Nephron (organoid): ENCODE data around the gene CD46.
"Not testable (repeated sequence)": the region's sequence is repeated elsewhere in the genome, so short reads cannot be mapped to it uniquely, and the experiment has no call there.

Experiments
- H3K27ac Mint-ChIP-seq, 3 experiments: 2 replicates each; pipeline ENCODE4 v1.8.0; 2020; ENCODE audit warnings: mixed read lengths in 3 of 3, mild to moderate bottlenecking in 2 of 3, moderate library complexity in 1 of 3
- H3K27me3 Mint-ChIP-seq: 2 replicates; pipeline ENCODE4 v1.8.0; 2021; ENCODE audit warnings: low read depth, mild to moderate bottlenecking, moderate library complexity, mixed read lengths
- H3K36me3 Mint-ChIP-seq: 2 replicates; pipeline ENCODE4 v1.8.0; 2020; ENCODE audit warnings: low read depth, mixed read lengths
- H3K4me1 Mint-ChIP-seq: 2 replicates; pipeline ENCODE4 v1.8.0; 2020; ENCODE audit warnings: mixed read lengths
- H3K4me3 Mint-ChIP-seq, 3 experiments: 2 replicates each; pipeline ENCODE4 v1.8.0; 2020; ENCODE audit warnings: mild to moderate bottlenecking in 3 of 3, mixed read lengths in 3 of 3, moderate library complexity in 2 of 3
- H3K9me3 Mint-ChIP-seq: 2 replicates; pipeline ENCODE4 v1.8.0; 2020; ENCODE audit warnings: mixed read lengths
- TF ChIP-seq, protein P1 (sequence below), 3 experiments: fragments of 200-600 bp; sonication (generic); IDR thresholded peaks; one replicate each; pipeline ENCODE4 v1.5.0; 2021; ENCODE audit warnings: antibody characterized with exemption in 3 of 3; ENCODE audit not compliant: unreplicated experiment in 3 of 3

The CD46 gene

DNA sequence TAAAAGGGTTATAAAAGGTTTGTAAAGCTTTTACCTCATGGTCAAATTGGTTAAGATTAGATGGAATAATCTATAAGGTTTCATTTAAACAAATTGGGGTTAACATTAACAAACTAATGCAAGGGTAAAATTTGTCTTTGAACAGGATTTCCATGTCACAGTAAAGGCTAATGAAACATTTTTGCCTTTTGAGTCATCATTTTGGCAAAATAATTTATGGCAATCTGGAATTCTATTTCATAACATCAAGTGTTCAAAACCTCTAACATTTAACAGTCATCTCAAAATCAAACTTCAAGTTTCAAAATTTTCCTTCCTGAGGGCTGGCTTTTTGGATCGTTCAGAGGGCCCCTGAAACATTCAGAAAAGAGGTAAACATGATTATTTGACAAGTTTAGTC is 6.6 kb upstream of the CD46 start:
- Mint-ChIP-seq H3K27me3 (peaks cover 5% of the 10 kb centered on the region), H3K27ac (no peak overlapping the region), H3K4me3 (no peak overlapping the region), H3K9me3 (peaks cover 7% of the 10 kb centered on the region), H3K36me3 (no peaks in the 10 kb centered on the region), H3K4me1 (peaks cover 15% of the 10 kb centered on the region)
- TF ChIP-seq, protein P1, sequence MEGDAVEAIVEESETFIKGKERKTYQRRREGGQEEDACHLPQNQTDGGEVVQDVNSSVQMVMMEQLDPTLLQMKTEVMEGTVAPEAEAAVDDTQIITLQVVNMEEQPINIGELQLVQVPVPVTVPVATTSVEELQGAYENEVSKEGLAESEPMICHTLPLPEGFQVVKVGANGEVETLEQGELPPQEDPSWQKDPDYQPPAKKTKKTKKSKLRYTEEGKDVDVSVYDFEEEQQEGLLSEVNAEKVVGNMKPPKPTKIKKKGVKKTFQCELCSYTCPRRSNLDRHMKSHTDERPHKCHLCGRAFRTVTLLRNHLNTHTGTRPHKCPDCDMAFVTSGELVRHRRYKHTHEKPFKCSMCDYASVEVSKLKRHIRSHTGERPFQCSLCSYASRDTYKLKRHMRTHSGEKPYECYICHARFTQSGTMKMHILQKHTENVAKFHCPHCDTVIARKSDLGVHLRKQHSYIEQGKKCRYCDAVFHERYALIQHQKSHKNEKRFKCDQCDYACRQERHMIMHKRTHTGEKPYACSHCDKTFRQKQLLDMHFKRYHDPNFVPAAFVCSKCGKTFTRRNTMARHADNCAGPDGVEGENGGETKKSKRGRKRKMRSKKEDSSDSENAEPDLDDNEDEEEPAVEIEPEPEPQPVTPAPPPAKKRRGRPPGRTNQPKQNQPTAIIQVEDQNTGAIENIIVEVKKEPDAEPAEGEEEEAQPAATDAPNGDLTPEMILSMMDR (IDR thresholded peaks at IDR 0.05; ENCODE audit: unreplicated experiment in 3 of 3) = no peak

DNA sequence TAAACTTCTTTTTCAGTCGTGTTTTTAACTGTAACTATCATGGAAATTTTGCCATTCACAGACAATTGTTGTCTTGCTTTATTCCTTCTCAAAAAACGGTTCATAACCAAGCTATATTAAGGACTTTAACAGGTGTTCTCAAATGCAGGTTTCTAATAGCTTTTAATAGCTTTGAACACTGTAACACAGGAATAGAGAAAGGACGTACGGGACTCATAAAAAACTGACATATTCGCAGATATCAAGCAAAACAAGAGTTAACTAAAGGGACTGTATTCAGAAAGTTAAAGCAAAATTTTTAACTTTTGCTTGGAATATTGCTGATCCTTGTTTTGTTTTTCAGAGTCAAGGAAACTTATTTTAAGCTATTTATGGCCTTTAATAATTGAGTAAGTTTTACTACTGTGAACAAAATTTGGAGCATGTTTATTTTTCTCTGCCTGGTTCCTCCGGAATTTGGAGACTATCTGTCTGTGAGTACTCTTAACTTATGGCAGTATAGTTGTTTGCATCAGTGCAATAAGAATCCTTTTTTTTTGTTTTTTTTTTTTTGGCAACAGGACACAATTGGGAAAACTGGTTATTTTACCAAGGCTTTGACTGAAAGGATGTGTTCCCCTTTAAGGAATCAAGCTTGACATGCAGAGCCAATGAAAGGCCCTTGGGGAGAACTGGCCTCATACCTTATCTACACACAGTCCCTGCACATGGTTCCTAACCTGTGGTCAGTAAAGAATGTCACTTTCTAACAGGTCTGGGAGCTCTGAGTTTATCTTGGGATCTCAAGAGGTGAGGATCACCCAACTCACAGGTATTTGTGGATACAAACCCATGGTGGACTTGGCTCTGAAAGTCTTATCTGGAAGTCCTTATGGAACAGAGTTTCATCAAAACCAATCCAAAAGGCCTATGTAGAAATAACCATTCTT is 5.8 kb upstream of the CD46 start:
- no peak overlapping the region for H3K4me3 Mint-ChIP-seq
- H3K27ac Mint-ChIP-seq = no peak overlapping the region
- no peaks in the 10 kb centered on the region for H3K36me3 Mint-ChIP-seq
- TF ChIP-seq, protein P1 (IDR thresholded peaks at IDR 0.05; ENCODE audit: unreplicated experiment in 3 of 3) = no peak
- peaks cover 20% of the 10 kb centered on the region for H3K4me1 Mint-ChIP-seq
- H3K9me3 Mint-ChIP-seq = peaks cover 7% of the 10 kb centered on the region
- no peaks in the 10 kb centered on the region for H3K27me3 Mint-ChIP-seq

DNA sequence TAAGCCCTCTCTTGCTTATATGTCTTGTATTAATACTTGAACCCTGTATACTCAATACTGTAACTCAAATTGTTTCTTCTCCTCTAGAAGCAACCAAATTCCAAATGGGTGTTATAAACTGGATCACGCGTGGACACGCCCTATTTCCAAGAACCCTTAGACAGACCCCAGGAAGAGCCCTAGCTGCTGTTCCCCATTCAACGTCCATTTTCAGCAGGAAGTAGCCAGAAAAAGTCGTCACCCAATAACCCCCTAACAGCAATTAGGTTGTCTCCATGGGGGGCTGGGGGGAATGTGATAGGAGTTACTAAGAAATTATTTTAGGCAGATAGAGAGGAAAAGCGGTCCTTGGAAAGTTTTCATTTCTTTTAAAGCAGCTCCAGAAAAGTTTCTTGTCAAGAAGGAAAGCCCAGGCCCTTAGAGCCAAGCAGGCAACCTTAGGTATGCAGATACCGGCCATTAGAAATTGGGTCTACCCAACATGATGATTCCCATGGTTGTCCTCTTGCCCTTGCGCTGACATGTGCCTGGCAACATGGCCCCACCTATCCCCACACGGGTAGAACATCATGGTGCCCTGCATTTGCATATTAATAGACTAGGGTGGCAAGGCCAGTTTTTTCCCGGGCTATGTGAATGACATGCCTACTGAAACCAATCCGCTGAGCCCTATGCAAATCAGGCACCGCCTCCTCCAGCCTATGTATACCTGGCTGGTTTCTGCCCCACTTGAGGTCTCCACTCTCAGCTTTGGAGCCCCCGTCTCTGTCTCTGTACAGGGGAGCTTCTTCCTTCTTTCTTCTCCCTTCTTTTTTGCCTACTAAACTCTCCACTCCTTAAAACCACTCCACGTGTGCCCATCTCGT is 4.0 kb upstream of the CD46 start:
- Mint-ChIP-seq H3K4me1 (peaks cover 33% of the 10 kb centered on the region), H3K27me3 (no peaks in the 10 kb centered on the region), H3K36me3 (no peaks in the 10 kb centered on the region), H3K9me3 (no peaks in the 10 kb centered on the region), H3K27ac (no peak overlapping the region), H3K4me3 (no peak overlapping the region)
- TF ChIP-seq, protein P1 (IDR thresholded peaks at IDR 0.05; ENCODE audit: unreplicated experiment in 3 of 3) = no peak

DNA sequence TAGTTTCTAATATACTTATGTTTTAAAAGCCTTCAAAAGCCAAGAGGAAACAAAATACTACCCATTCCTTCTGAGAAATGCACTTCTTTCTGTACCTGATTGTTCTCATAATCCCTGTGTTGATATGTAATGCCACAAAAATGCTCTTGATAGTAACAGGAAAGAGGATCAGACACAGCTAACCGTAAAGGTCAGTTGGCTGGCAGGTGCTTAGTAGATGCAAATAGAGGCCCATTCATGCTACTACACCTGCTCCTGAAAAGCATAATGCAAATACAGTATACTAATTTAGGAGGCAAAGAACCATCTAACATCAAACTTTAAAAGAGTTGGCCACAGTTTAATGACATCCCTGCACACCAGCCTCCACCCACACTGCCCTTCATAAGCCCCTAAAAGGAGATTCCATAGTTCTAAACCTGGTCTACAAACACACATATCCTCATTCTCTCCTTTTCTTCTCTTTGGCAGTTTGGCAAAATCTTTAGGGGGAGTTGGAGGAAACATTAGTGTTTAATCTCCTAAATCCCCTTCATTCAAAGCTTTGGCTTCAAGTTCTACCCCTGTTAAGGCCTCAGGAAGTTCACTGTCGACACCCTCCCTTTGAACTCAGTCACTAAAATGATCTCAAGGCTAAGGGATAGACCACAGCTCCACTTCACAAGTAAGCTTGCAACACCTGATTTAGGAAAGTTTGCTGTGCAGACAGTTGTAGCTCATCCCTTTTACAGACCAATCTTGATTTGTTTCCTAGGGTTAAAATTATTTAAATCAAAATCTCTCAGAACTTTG is 2.9 kb upstream of the CD46 start:
- H3K9me3 Mint-ChIP-seq = no peaks in the 10 kb centered on the region
- peaks cover 37% of the 10 kb centered on the region for H3K4me1 Mint-ChIP-seq
- no peaks in the 10 kb centered on the region for H3K36me3 Mint-ChIP-seq
- no peak overlapping the region for H3K27ac Mint-ChIP-seq
- TF ChIP-seq, protein P1 (IDR thresholded peaks at IDR 0.05; ENCODE audit: unreplicated experiment in 3 of 3) = no peak
- H3K27me3 Mint-ChIP-seq = no peaks in the 10 kb centered on the region
- H3K4me3 Mint-ChIP-seq = peak overlapping the region in 2 of 3 experiments; percentile 17 to 41

DNA sequence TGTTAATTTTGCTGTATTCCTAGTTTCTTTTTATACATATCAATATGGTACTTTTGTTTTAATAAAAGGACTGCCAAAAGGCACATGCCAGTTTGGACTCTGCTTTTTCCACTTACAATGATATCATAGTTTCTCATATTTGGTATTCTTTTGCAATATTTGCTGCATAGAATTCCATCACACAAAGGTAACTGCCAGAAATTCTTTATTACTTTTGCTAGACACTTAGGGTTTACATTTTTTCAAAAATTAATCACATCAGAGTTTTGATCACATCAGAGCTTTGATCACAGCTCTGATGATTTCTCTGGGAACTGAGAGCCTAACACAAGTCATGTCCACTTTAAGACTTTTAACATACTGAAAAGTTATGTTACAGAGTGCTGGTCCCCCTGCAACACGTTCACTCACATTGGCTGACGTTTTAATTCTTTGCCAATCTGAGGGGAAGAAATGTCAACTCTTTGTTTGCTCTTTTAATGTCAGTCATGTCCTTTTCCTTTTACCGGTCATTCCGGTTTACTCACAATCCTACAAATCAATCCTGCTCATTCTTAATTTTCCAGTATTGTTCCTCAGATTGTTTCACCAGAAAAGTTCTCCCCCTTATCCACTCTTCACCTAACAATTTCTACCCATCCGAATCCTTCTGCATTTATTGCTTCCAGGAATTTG is 1.1 kb upstream of the CD46 start:
- Mint-ChIP-seq H3K27ac (peak overlapping the region; percentile 98 to 99 (median 98)), H3K4me1 (peaks cover 55% of the 10 kb centered on the region), H3K27me3 (no peaks in the 10 kb centered on the region), H3K36me3 (peaks cover 1% of the 10 kb centered on the region), H3K4me3 (peak overlapping the region; percentile 99), H3K9me3 (no peaks in the 10 kb centered on the region)
- TF ChIP-seq, protein P1 (IDR thresholded peaks at IDR 0.05; ENCODE audit: unreplicated experiment in 3 of 3) = no peak

DNA sequence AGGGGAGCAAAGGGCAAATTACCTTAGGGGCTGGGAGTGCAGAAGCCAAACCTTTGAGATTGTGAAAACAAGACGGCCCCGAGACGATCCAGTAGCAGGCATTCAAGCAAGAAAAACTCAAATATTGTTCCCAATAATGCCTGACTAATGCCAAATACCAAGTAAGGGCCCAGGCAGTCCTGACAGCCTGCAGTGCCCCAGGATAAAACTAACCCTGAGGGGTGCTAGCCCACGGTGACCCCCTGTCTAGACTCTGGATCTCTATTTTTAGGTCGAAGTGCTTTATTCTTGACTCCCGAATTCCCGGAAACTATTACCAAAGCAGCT is 428 bp upstream of the CD46 start:
- H3K9me3 Mint-ChIP-seq, H3K36me3 Mint-ChIP-seq, H3K27me3 Mint-ChIP-seq: not testable (repeated sequence)
- peak overlapping the region; percentile 99 for H3K4me3 Mint-ChIP-seq
- peaks cover 58% of the 10 kb centered on the region for H3K4me1 Mint-ChIP-seq
- peak overlapping the region; percentile 98 to 99 (median 98) for H3K27ac Mint-ChIP-seq
